Measurements from ENCODE around the gene HIPK2.

GRCh38 chr7:139627831-139628230 lies 150.0 kb downstream of the HIPK2 start:
- TF ChIP-seq CTCF (IDR thresholded peaks at IDR 0.05): no peak
- TF ChIP-seq POLR2A (IDR thresholded peaks at IDR 0.05): no peak
